H1 (cell line): ENCODE data around the gene CLMP. TPM values are rescaled to one million over a fixed set of nuclear protein-coding genes. Genes with fewer than 3 reads are reported as not detected.

Source experiments
- CTCF ChIA-PET: fragments of 300-600 bp; sonication (Branson Sonifier 250); formaldehyde crosslinking; loops from one replicate; lab custom pipeline; 2021; ENCODE audit not compliant: partially characterized antibody; lab: Charles Lee
- POLR2A ChIA-PET: fragments of 300-600 bp; sonication (Branson Sonifier 250); formaldehyde crosslinking; loops from one replicate; lab custom pipeline; 2021; ENCODE audit warnings: inconsistent platforms; ENCODE audit not compliant: partially characterized antibody; lab: Charles Lee
- DNase-seq, 2 experiments: peaks; one replicate each; pipeline versions ENCODE4 v3.0.0 to v3.0.0-alpha.2; 2010 to 2022; ENCODE audit warnings: low spot score in 2 of 2, low read depth in 1 of 2, mixed read lengths in 1 of 2
- FAIRE-seq: peaks from 2 replicates; lab custom pipeline; 2011; peaks lifted over from hg19 to GRCh38; lab: Jason Lieb, UNC
- H2AFZ ChIP-seq: 2 replicates; pipeline ENCODE4 v1.8.1; 2012; ENCODE audit warnings: low read length, inconsistent platforms
- H2AK5ac ChIP-seq: 2 replicates; pipeline ENCODE4 v1.6.1; 2013; ENCODE audit warnings: low read depth, low read length
- H2BK120ac ChIP-seq: replicated peaks from 2 replicates; pipeline ENCODE3; 2013; ENCODE audit warnings: low read depth, low read length, inconsistent platforms
- H2BK12ac ChIP-seq: 2 replicates; pipeline ENCODE4 v1.6.1; 2013; ENCODE audit warnings: low read depth, low read length
- H2BK15ac ChIP-seq: 2 replicates; pipeline ENCODE4 v1.6.1; 2013; ENCODE audit warnings: low read length
- H2BK20ac ChIP-seq: 2 replicates; pipeline ENCODE4 v1.6.1; 2013; ENCODE audit warnings: low read length
- H2BK5ac ChIP-seq: 2 replicates; pipeline ENCODE4 v1.6.1; 2013; ENCODE audit warnings: low read depth, low read length
- H3K14ac ChIP-seq: 2 replicates; pipeline ENCODE4 v1.6.1; 2013; ENCODE audit warnings: inconsistent platforms; ENCODE audit not compliant: insufficient read length
- H3K18ac ChIP-seq: 2 replicates; pipeline ENCODE4 v1.6.1; 2013; ENCODE audit warnings: low read length; ENCODE audit errors: extremely low read depth
- H3K23ac ChIP-seq: 2 replicates; pipeline ENCODE4 v1.6.1; 2013; ENCODE audit warnings: inconsistent platforms; ENCODE audit not compliant: insufficient read length
- H3K23me2 ChIP-seq: 2 replicates; pipeline ENCODE4 v1.6.1; 2013; ENCODE audit warnings: low read depth, low read length
- H3K27ac ChIP-seq: 2 replicates; pipeline ENCODE4 v1.6.1; 2011; ENCODE audit warnings: low read depth, low read length, inconsistent platforms
- H3K27me3 ChIP-seq, 4 experiments: replicated peaks in 1 of 4; 1 replicate in 1 of 4; 2 replicates in 3 of 4; pipeline versions ENCODE4 v1.6.1 to v1.8.1; 2011 to 2013; ENCODE audit warnings: low read length in 3 of 4, mild to moderate bottlenecking in 3 of 4, inconsistent platforms in 2 of 4, mixed read lengths in 2 of 4, moderate library complexity in 1 of 4; ENCODE audit not compliant: control insufficient read depth in 3 of 4, insufficient read depth in 3 of 4; ENCODE audit errors: extremely low read depth in 1 of 4
- H3K36me3 ChIP-seq, 4 experiments: 2 replicates each; pipeline versions ENCODE4 v1.6.1 to v1.8.1; 2011 to 2013; ENCODE audit warnings: mild to moderate bottlenecking in 4 of 4, low read length in 3 of 4, moderate library complexity in 2 of 4, control low read depth in 1 of 4, inconsistent platforms in 1 of 4; ENCODE audit not compliant: insufficient read depth in 4 of 4, control insufficient read depth in 2 of 4
- H3K4ac ChIP-seq: replicated peaks from 2 replicates; pipeline ENCODE3; 2013; ENCODE audit warnings: low read length, low read depth, mixed read lengths, inconsistent platforms; ENCODE audit not compliant: insufficient read length
- H3K4me1 ChIP-seq, 4 experiments: replicated peaks in 1 of 4; 1 replicate in 1 of 4; 2 replicates in 3 of 4; pipeline versions ENCODE4 v1.6.1 to v1.8.1; 2011 to 2013; ENCODE audit warnings: low read length in 3 of 4, inconsistent platforms in 2 of 4, mixed read lengths in 1 of 4; ENCODE audit not compliant: insufficient read depth in 4 of 4, control insufficient read depth in 3 of 4
- H3K4me2 ChIP-seq, 2 experiments: 2 replicates each; pipeline versions ENCODE4 v1.6.1 to v1.8.1; 2011 to 2013; ENCODE audit warnings: low read depth in 2 of 2, low read length in 2 of 2, control low read depth in 1 of 2, inconsistent platforms in 1 of 2, mild to moderate bottlenecking in 1 of 2; ENCODE audit not compliant: insufficient read depth in 1 of 2
- H3K4me3 ChIP-seq, 4 experiments: fragments of 200-600, 300-600 bp in 1 of 4; sonication (generic), shearing (Covaris generic), sonication (Bioruptor Twin) in 1 of 4; 2 replicates each; pipeline versions ENCODE4 v1.5.1 to v1.8.1; 2011 to 2016; ENCODE audit warnings: low read length in 4 of 4, low read depth in 3 of 4, control low read depth in 2 of 4, inconsistent platforms in 2 of 4, mild to moderate bottlenecking in 2 of 4, mixed read lengths in 1 of 4, moderate library complexity in 1 of 4; ENCODE audit not compliant: insufficient read depth in 2 of 4; ENCODE audit errors: extremely low read depth in 1 of 4
- H3K56ac ChIP-seq: replicated peaks from 2 replicates; pipeline ENCODE3; 2013; ENCODE audit warnings: low read depth, mild to moderate bottlenecking, mixed read lengths, low read length, inconsistent platforms; ENCODE audit not compliant: insufficient read length
- H3K79me1 ChIP-seq: 2 replicates; pipeline ENCODE4 v1.6.1; 2013; ENCODE audit warnings: low read depth, low read length, control low read depth
- H3K79me2 ChIP-seq, 2 experiments: 2 replicates each; pipeline versions ENCODE4 v1.6.1 to v1.8.1; 2012 to 2013; ENCODE audit warnings: low read length in 2 of 2, mild to moderate bottlenecking in 2 of 2, inconsistent platforms in 1 of 2; ENCODE audit not compliant: insufficient read depth in 2 of 2, control insufficient read depth in 1 of 2
- H3K9ac ChIP-seq, 4 experiments: replicated peaks in 1 of 4; 1 replicate in 1 of 4; 2 replicates in 3 of 4; pipeline versions ENCODE4 v1.6.1 to v1.8.1; 2011 to 2013; ENCODE audit warnings: low read depth in 3 of 4, low read length in 3 of 4, control low read depth in 2 of 4, mild to moderate bottlenecking in 2 of 4, moderate library complexity in 2 of 4, inconsistent platforms in 1 of 4; ENCODE audit errors: extremely low read depth in 1 of 4
- H3K9me3 ChIP-seq, 2 experiments: 2 replicates each; pipeline versions ENCODE4 v1.6.1 to v1.8.1; 2012 to 2013; ENCODE audit warnings: mild to moderate bottlenecking in 2 of 2, moderate library complexity in 2 of 2, control low read depth in 1 of 2, inconsistent platforms in 1 of 2, low read depth in 1 of 2, low read length in 1 of 2, mixed read lengths in 1 of 2; ENCODE audit not compliant: insufficient read depth in 2 of 2
- H4K20me1 ChIP-seq, 2 experiments: replicated peaks in 1 of 2; 2 replicates each; pipeline versions ENCODE3 to v1.8.1; 2011 to 2013; ENCODE audit warnings: inconsistent platforms in 2 of 2, low read length in 2 of 2, mild to moderate bottlenecking in 1 of 2; ENCODE audit not compliant: insufficient read depth in 2 of 2, control insufficient read depth in 1 of 2
- H4K5ac ChIP-seq: 2 replicates; pipeline ENCODE4 v1.6.1; 2013; ENCODE audit warnings: low read length, low read depth, mixed read lengths, inconsistent platforms; ENCODE audit not compliant: insufficient read length
- H4K8ac ChIP-seq: 2 replicates; pipeline ENCODE4 v1.8.0; 2013; ENCODE audit warnings: mild to moderate bottlenecking, moderate library complexity, low read length, inconsistent platforms; ENCODE audit not compliant: insufficient read depth; ENCODE audit errors: extremely low read depth
- H4K91ac ChIP-seq: replicated peaks from 2 replicates; pipeline ENCODE3; 2013; ENCODE audit warnings: low read length, mixed read lengths, inconsistent platforms; ENCODE audit not compliant: insufficient read length
- ASH2L ChIP-seq: fragments of 200-600, 300-600 bp; sonication (generic); IDR thresholded peaks from one replicate; pipeline ENCODE4 v1.7.1; 2017; ENCODE audit warnings: low read length
- BRCA1 ChIP-seq: IDR thresholded peaks from 2 replicates; pipeline ENCODE4 v1.6.1; 2012; ENCODE audit warnings: low read depth, low read length, improper control_type of control experiment
- CBX5 ChIP-seq: fragments of 300-800, 300-1000 bp; sonication (generic); IDR thresholded peaks from 2 replicates; pipeline ENCODE4 v1.7.1; 2016; ENCODE audit warnings: antibody characterized with exemption, low read length, low read depth
- CREB1 ChIP-seq: IDR thresholded peaks from 2 replicates; pipeline ENCODE4 v1.6.1; 2012; ENCODE audit warnings: inconsistent platforms
- CTBP2 ChIP-seq: IDR thresholded peaks from 2 replicates; pipeline ENCODE4 v1.7.0; 2011; ENCODE audit warnings: borderline replicate concordance, mild to moderate bottlenecking, moderate library complexity, mixed read lengths, low read length; ENCODE audit not compliant: insufficient read depth, insufficient read length
- EGR1 ChIP-seq: IDR thresholded peaks from 2 replicates; pipeline ENCODE4 v1.6.1; 2011; ENCODE audit warnings: low read depth, low read length, borderline replicate concordance
- EP300 ChIP-seq, 2 experiments: IDR thresholded peaks; 1 replicate in 1 of 2; 2 replicates in 1 of 2; pipeline ENCODE4 v1.6.1; 2011 to 2012; ENCODE audit warnings: low read depth in 2 of 2, low read length in 2 of 2, mild to moderate bottlenecking in 2 of 2, borderline replicate concordance in 1 of 2, inconsistent platforms in 1 of 2, moderate library complexity in 1 of 2
- GABPA ChIP-seq: IDR thresholded peaks from 2 replicates; pipeline ENCODE4 v1.6.1; 2011; ENCODE audit warnings: mild to moderate bottlenecking, low read length, moderate library complexity, borderline replicate concordance; ENCODE audit not compliant: insufficient read depth
- SP4 ChIP-seq: IDR thresholded peaks from 2 replicates; pipeline ENCODE4 v1.6.1; 2012; ENCODE audit warnings: low read length, inconsistent platforms
- WGBS, 2 experiments: shearing (Covaris generic) in 1 of 2; methylation state at CpG; one replicate each; pipeline versions ENCODE4 v1.1.6 to v1.1.7; 2013 to 2015; ENCODE audit warnings: low lambda C conversion rate in 2 of 2, mixed read lengths in 2 of 2, inconsistent platforms in 1 of 2, low coverage in 1 of 2, missing lambda C conversion rate in 1 of 2; ENCODE audit not compliant: insufficient replicate concordance in 2 of 2, insufficient coverage in 1 of 2, insufficient read length in 1 of 2; ENCODE audit errors: extremely low coverage in 1 of 2, missing lambda C conversion rate in 1 of 2; 5-methylcytosine and 5-hydroxymethylcytosine counted together
- polyA plus RNA-seq, 7 experiments: library from polyadenylated mRNA; depleted of rRNA in 3 of 7; stranded (reverse) in 5 of 7; unstranded in 2 of 7; fragments of >200 nt in 5 of 7; fragments of 200-250 nt in 2 of 7; gene quantifications; 1 replicate in 5 of 7; 2 replicates in 1 of 7; 4 replicates in 1 of 7; pipeline versions ENCODE4 v1.2.1 to v1.2.3, GENCODE V29; 2011 to 2013; ENCODE audit warnings: missing spikeins in 2 of 7, mixed read lengths in 2 of 7
- total RNA-seq: library from RNA; stranded (reverse); fragmentation: NEBNext Ultra II Directional; extraction: Animal tissue kit (Norgen Biotek cat#: 25700); gene quantifications from 2 replicates; pipeline ENCODE4 v1.2.1, GENCODE V29; 2021

The CLMP gene
- total and polyA plus RNA-seq, 2 of the 8 experiments (the other 6 are each of a cell fraction or from before 2014, with no cell fraction given) = 9.9 to 24.1 TPM

- no peak overlapping the region for H4K91ac ChIP-seq
- CTCF ChIA-PET = interaction anchor here (0.9 to 1.9 kb wide), 3 partner anchors 8 to 49 kb away, joined by 4 to 5 read pairs (median 4); no protein-coding TSS in a partner anchor
- peak in 1 of 2 experiments; percentile 43 for DNase-seq
- TF ChIP-seq EGR1 = no peak
- TF ChIP-seq CBX5 = no peak
- no peak for TF ChIP-seq ASH2L
- no peak for TF ChIP-seq EP300 (IDR thresholded peaks at IDR 0.05; ENCODE audit: borderline replicate concordance in 1 of 2, low read depth in 2 of 2, low read length in 2 of 2)
- TF ChIP-seq BRCA1 = no peak
- no peak for TF ChIP-seq SP4
- TF ChIP-seq GABPA = no peak
- TF ChIP-seq CREB1 = no peak
- TF ChIP-seq CTBP2 = no peak
Observed at GRCh38 chr11:123211981-123212380, 16.9 kb upstream of the CLMP start.

More at GRCh38 chr11:123211981-123212380, 16.9 kb upstream of the CLMP start:
- FAIRE-seq = no peak
- no peak overlapping the region for H3K9ac ChIP-seq
- H2BK5ac ChIP-seq = no peak overlapping the region
- no peak overlapping the region for H2BK12ac ChIP-seq
- no peaks in the 10 kb centered on the region for H3K9me3 ChIP-seq
- no peak overlapping the region for H2BK15ac ChIP-seq
- no peak overlapping the region for H3K23ac ChIP-seq
- peaks cover 0 to 9% (median 4%) of the 10 kb centered on the region in 4 experiments; a peak in 5 of 7 replicates for H3K4me1 ChIP-seq
- no peak overlapping the region for H3K56ac ChIP-seq
- H2AK5ac ChIP-seq = no peak overlapping the region
- H3K79me1 ChIP-seq = no peaks in the 10 kb centered on the region
- 91% methylated on average over 8 of the region's 8 CpGs; no CpG with 5 or more reads in 1 of the 2 experiments for WGBS, 2 experiments
- POLR2A ChIA-PET = interaction anchor here (0.7 to 1.9 kb wide), 7 partner anchors 8 to 101 kb away, joined by 3 to 5 read pairs (median 4); partner anchors contain the start of gene CLMP
- no peaks in the 10 kb centered on the region for H3K79me2 ChIP-seq
- H3K23me2 ChIP-seq = no peaks in the 10 kb centered on the region
- H3K27me3 ChIP-seq = no peaks in the 10 kb centered on the region; a peak in 1 of 7 replicates
- H3K4me2 ChIP-seq = no peak overlapping the region
- no peak overlapping the region for H4K5ac ChIP-seq
- no peak overlapping the region for H3K4ac ChIP-seq
- H3K4me3 ChIP-seq = no peak overlapping the region
- no peak overlapping the region for H2BK20ac ChIP-seq
- H4K20me1 ChIP-seq = no peaks in the 10 kb centered on the region
- no peak overlapping the region for H2BK120ac ChIP-seq
- H3K36me3 ChIP-seq = no peaks in the 10 kb centered on the region
- no peak overlapping the region for H4K8ac ChIP-seq
- no peak overlapping the region for H3K14ac ChIP-seq
- no peak overlapping the region for H3K27ac ChIP-seq
- H3K18ac ChIP-seq = no peak overlapping the region
- H2AFZ ChIP-seq = no peak overlapping the region
